ENCODE data around the gene CRYGA. TPM values are rescaled to one million over a fixed set of nuclear protein-coding genes. Genes with fewer than 3 reads are reported as not detected.

Gene CRYGA, protein sequence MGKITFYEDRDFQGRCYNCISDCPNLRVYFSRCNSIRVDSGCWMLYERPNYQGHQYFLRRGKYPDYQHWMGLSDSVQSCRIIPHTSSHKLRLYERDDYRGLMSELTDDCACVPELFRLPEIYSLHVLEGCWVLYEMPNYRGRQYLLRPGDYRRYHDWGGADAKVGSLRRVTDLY
- not detected for total RNA-seq

DNA sequence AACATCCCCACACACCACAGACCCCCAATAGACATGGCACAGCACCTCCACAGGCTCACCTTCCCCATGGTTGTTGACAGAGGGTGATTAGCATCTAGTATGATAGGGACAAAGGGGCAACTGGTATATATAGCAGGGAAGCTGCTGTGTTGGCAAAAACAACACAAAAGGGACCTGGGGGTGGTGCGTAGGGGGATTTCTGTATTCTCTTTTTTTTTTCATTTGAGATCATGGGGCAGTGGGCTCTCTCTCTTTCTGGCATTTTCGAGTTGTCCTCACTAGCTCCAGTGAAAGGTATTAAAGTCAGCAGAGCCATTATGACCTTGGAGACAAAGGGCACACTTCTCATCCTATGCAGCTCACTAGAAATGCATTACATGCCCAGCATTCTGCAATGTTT lies at the start of gene CRYGA:
CRYGA (minus strand) TSS at position 101 of the 400 bp plus-strand sequence; CDS start at position 68, 33 bp downstream.
- Histone ChIP-seq H3K4me3 (no peak within 1 kb of the TSS), H3K9me3 (no peaks in the 10 kb centered on the region), H3K36me3 (no peaks in the 10 kb centered on the region), H3K27ac (no peak within 1 kb of the TSS), H3K27me3 (no peaks in the 10 kb centered on the region), H3K4me1 (no peaks in the 10 kb centered on the region)
- DNase-seq (ENCODE audit: low spot score in 2 of 2): no peak
- WGBS: 71% methylated on average over 2 of the region's 2 CpGs
- TF ChIP-seq CTCF (IDR thresholded peaks at IDR 0.05): no peak
- no peak for TF ChIP-seq POLR2A (IDR thresholded peaks at IDR 0.05)
- TF ChIP-seq EP300 (IDR thresholded peaks at IDR 0.05): no peak
- TF ChIP-seq POLR2AphosphoS5 (IDR thresholded peaks at IDR 0.05): no peak

DNA sequence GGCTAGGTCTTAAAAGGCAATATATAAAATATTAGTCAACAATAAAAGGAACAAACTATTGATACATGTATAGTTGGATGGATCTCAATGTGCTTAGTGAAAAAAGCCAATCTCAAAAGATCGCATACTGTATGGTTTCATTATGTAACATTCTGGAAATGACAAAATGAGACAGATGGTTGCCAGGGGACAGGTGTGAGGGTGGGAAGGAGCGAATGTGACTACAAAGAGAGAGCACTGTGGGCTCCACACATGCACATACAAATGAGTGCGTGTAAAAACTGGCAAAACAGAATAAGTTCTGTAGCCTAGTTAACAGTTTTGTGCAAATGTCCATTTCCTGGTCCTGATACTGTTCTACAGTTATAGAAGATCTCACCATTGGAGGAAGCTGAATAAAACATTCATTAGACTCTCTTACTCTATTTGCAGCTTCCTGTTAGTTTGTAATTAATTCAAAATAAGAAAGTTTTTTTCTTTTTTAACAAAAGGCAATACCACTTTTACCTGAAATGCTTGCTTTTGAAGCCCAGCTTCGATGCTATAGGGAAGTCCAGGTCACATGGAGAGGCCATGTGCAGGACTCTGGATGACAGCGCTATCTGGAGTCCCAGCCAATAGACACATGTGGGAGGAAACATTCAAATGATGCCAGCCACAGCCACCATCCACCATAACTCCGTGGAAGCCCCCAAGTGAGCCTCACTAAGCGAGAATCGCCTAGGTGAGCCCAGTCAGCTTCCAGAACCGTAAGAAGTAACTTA lies 47.5 kb upstream of the CRYGA start:
- Histone ChIP-seq H3K27me3 (no peaks in the 10 kb centered on the region), H3K4me1 (no peaks in the 10 kb centered on the region)
- TF ChIP-seq POLR2A (IDR thresholded peaks at IDR 0.05) (no peak), CTCF (IDR thresholded peaks at IDR 0.05) (no peak), POLR2AphosphoS5 (IDR thresholded peaks at IDR 0.05) (no peak), EP300 (IDR thresholded peaks at IDR 0.05) (no peak)

GRCh38 chr2:208208335-208209085 lies 45.1 kb upstream of the CRYGA start:
- TF ChIP-seq POLR2AphosphoS5 (IDR thresholded peaks at IDR 0.05) (no peak), POLR2A (IDR thresholded peaks at IDR 0.05) (no peak), EP300 (IDR thresholded peaks at IDR 0.05) (no peak), CTCF (IDR thresholded peaks at IDR 0.05) (no peak)
- no peaks in the 10 kb centered on the region for H3K36me3 ChIP-seq
- H3K27me3 ChIP-seq: no peaks in the 10 kb centered on the region
- no peaks in the 10 kb centered on the region for H3K4me1 ChIP-seq
- H3K9me3 ChIP-seq: no peaks in the 10 kb centered on the region
- 92% methylated on average over 9 of the region's 9 CpGs for WGBS
- no peak for DNase-seq (ENCODE audit: low spot score in 2 of 2)
- no peak overlapping the region for H3K4me3 ChIP-seq
- H3K27ac ChIP-seq: no peak overlapping the region

More for the DNA sequence above, 47.5 kb upstream of the CRYGA start:
- Histone ChIP-seq H3K27ac (no peak overlapping the region), H3K4me3 (no peak overlapping the region), H3K9me3 (no peaks in the 10 kb centered on the region), H3K36me3 (no peaks in the 10 kb centered on the region)
- WGBS: 82% methylated on average over 9 of the region's 9 CpGs
- DNase-seq (ENCODE audit: low spot score in 2 of 2): no peak

- H3K4me3 ChIP-seq: no peak overlapping the region
- DNase-seq (ENCODE audit: low spot score in 2 of 2): no peak
- WGBS: 85% methylated on average over 3 of the region's 3 CpGs
- H3K9me3 ChIP-seq: no peaks in the 10 kb centered on the region
- H3K27me3 ChIP-seq: no peaks in the 10 kb centered on the region
- H3K4me1 ChIP-seq: no peaks in the 10 kb centered on the region
- TF ChIP-seq POLR2AphosphoS5 (IDR thresholded peaks at IDR 0.05): no peak
- no peak for TF ChIP-seq EP300 (IDR thresholded peaks at IDR 0.05)
- no peak overlapping the region for H3K27ac ChIP-seq
- no peaks in the 10 kb centered on the region for H3K36me3 ChIP-seq
These were observed 44.4 kb upstream of the CRYGA start for GRCh38 chr2:208207769-208208168.

- WGBS: 60% methylated on average over 5 of the region's 5 CpGs
- no peaks in the 10 kb centered on the region for H3K27me3 ChIP-seq
- no peak for DNase-seq (ENCODE audit: low spot score in 2 of 2)
- TF ChIP-seq POLR2A (IDR thresholded peaks at IDR 0.05): no peak
- TF ChIP-seq CTCF (IDR thresholded peaks at IDR 0.05): no peak
- no peak for TF ChIP-seq EP300 (IDR thresholded peaks at IDR 0.05)
- no peak for TF ChIP-seq POLR2AphosphoS5 (IDR thresholded peaks at IDR 0.05)
- H3K36me3 ChIP-seq: no peaks in the 10 kb centered on the region
- no peaks in the 10 kb centered on the region for H3K9me3 ChIP-seq
- no peaks in the 10 kb centered on the region for H3K4me1 ChIP-seq
- H3K27ac ChIP-seq: no peak overlapping the region
- H3K4me3 ChIP-seq: no peak overlapping the region
These were observed 40.8 kb upstream of the CRYGA start for GRCh38 chr2:208204166-208204565.

All from suprapubic skin (tissue), 4 donors.